Prostate gland (tissue), 2 donors: ENCODE results near the gene HSD11B1L. TPM values are rescaled to one million over a fixed set of nuclear protein-coding genes. Genes with fewer than 3 reads are reported as not detected.

ENCODE experiments used
- DNase-seq: peaks from one replicate; pipeline ENCODE4 v3.0.0-alpha.2; 2019; ENCODE audit warnings: low spot score
- H3K27ac ChIP-seq, 2 donors: fragments of 200-600 bp; sonication (generic); 2 replicates each; pipeline ENCODE4 v1.5.1; 2017 to 2019
- H3K27me3 ChIP-seq: fragments of 200-600 bp; sonication (generic); replicated peaks from 2 replicates; pipeline ENCODE4 v1.5.1; 2019; ENCODE audit not compliant: insufficient read depth
- H3K36me3 ChIP-seq, 2 donors: fragments of 200-600 bp; sonication (generic); 1 replicate in 1 of 2; 2 replicates in 1 of 2; pipeline versions ENCODE4 v1.5.1 to v1.8.1; 2017 to 2019
- H3K4me1 ChIP-seq: fragments of 200-600 bp; sonication (generic); replicated peaks from 2 replicates; pipeline ENCODE4 v1.5.1; 2019
- H3K4me3 ChIP-seq, 2 donors: fragments of 200-600 bp; sonication (generic); 2 replicates each; pipeline ENCODE4 v1.5.1; 2017 to 2019
- H3K9me3 ChIP-seq: fragments of 200-600 bp; sonication (generic); 2 replicates; pipeline ENCODE4 v1.5.1; 2017
- POLR2A ChIP-seq: fragments of 450-650 bp; IDR thresholded peaks from one replicate; pipeline ENCODE4 v1.6.1; 2016; ENCODE audit warnings: antibody characterized with exemption, mild to moderate bottlenecking
- POLR2AphosphoS5 ChIP-seq: sonication (generic); formaldehyde crosslinking; IDR thresholded peaks from one replicate; pipeline ENCODE4 v1.6.1; 2017; ENCODE audit warnings: antibody characterized with exemption
- WGBS: methylation state at CpG from one replicate; pipeline ENCODE4 v1.1.5; 2018; 5-methylcytosine and 5-hydroxymethylcytosine counted together
- intact Hi-C: fragments of 100-400 bp; cut with DNase I; formaldehyde crosslinking; loops from one replicate; pipeline ENCODE4 v1.14.2; 2022
- total RNA-seq, 2 donors: library from RNA; depleted of rRNA; stranded (reverse); fragments of >200 nt; gene quantifications; one replicate each; pipeline ENCODE4 v1.1.0, GENCODE V29; 2016
- TF ChIP-seq, protein P1 (sequence below), 4 experiments: fragments of 200-600 bp in 2 of 4; fragments of 450-650 bp in 2 of 4; sonication (generic) in 2 of 4; IDR thresholded peaks; 1 replicate in 3 of 4; 2 replicates in 1 of 4; pipeline ENCODE4 v1.5.1; 2016 to 2019; ENCODE audit warnings: antibody characterized with exemption in 4 of 4, mild to moderate bottlenecking in 2 of 4, moderate library complexity in 2 of 4

HSD11B1L gene
- total RNA-seq, 2 donors from 2014 or later: 15.6 to 17.9 TPM

DNA sequence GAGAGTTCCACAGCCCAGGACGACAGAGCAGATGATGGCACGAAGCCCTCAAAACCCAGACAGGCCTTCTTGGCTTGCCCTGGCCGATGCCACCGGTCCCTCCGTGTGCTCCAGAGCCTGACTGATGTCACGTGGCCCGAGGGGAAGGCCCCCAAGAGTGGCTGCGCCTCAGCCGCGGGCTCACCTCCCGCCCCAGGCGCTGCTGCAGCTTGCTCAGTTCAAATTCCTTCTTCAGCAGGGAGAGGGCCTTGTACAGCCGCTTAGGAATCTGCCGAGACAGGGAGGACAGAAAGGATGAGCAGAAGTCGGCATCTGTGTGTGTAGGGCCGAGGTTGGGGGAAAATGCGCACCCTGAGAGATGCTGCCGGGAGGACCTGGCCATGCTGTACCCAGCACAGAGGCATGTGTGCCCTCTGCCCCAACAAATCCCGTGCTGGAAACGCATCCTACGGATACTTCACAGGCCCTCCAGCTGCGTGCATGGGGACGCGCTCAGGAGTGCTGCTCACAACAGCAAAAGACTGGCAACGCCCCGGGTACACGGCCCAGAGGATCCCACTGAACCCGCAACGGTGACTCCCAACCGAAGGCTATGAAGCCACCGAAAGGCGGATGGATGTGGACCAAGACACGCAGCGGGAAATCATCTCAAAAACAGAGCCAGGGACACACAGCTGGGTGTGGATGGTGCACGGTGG, 26.2 kb downstream of the HSD11B1L start:
- no peak overlapping the region for H3K4me3 ChIP-seq
- TF ChIP-seq, protein P1, sequence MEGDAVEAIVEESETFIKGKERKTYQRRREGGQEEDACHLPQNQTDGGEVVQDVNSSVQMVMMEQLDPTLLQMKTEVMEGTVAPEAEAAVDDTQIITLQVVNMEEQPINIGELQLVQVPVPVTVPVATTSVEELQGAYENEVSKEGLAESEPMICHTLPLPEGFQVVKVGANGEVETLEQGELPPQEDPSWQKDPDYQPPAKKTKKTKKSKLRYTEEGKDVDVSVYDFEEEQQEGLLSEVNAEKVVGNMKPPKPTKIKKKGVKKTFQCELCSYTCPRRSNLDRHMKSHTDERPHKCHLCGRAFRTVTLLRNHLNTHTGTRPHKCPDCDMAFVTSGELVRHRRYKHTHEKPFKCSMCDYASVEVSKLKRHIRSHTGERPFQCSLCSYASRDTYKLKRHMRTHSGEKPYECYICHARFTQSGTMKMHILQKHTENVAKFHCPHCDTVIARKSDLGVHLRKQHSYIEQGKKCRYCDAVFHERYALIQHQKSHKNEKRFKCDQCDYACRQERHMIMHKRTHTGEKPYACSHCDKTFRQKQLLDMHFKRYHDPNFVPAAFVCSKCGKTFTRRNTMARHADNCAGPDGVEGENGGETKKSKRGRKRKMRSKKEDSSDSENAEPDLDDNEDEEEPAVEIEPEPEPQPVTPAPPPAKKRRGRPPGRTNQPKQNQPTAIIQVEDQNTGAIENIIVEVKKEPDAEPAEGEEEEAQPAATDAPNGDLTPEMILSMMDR (IDR thresholded peaks at IDR 0.05): no peak
- no peak for TF ChIP-seq POLR2AphosphoS5
- no peak for TF ChIP-seq POLR2A
- intact Hi-C loops: no loop called here
- no peak for DNase-seq
- H3K27ac ChIP-seq: no peak overlapping the region
- no peaks in the 10 kb centered on the region for H3K9me3 ChIP-seq
- peaks cover 13% of the 10 kb centered on the region in 2 donors for H3K36me3 ChIP-seq
- no peaks in the 10 kb centered on the region for H3K4me1 ChIP-seq
- 94% methylated on average over 35 of the region's 35 CpGs for WGBS
- H3K27me3 ChIP-seq: no peaks in the 10 kb centered on the region

DNA sequence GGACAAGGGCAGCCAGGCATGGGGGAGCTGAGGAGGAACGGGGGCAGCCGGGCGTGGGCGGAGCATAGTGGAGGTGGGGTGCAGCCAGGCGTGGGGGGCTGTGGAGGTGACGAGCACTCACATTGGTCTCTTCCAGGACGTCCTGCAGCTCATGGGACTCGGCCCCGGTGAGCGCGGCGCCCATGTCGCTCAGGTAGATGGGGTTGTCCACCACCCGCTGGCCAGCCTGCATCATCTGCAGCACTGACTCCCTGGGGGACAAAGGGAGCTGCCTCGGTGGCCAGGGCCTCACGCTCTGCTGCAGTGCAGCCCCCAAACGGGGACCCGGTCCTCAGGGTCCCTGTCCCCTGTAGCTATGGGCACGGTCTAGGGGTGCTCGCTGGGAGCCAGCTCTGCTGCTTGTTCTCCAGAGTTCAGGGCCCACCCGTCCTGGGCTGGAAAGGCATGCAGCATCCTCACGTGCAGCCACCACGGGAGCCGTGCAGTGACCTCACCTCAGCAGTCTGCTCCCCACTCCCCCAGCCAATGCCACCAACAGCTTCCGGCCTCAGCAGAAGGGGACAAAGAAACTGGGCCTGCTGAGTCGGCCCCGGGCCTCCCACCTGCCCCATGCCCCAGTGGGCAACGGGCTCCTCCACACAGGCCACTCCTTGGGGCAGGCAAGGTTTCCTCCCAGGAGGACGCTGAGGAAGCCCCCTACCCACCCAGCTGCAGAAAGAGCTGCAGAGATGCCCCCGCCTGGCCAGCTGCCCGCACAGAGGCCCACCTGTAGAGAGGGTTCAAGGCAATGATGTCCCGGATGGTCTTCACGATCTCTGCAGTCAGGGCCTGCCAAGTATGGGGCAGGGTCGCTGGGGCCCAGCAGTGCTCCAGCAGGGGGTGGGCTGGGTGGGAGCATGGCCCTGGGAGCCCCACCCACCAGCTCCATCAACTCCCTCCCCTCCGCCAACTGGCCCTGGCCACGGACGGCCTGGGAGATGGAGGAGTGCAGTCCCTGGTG, 27.0 kb downstream of the HSD11B1L start:
- Histone ChIP-seq H3K27me3 (no peaks in the 10 kb centered on the region), H3K27ac (no peak overlapping the region), H3K4me1 (no peaks in the 10 kb centered on the region), H3K4me3 (no peak overlapping the region), H3K36me3 (peaks cover 16 to 18% of the 10 kb centered on the region in 2 donors), H3K9me3 (no peaks in the 10 kb centered on the region)
- DNase-seq: no peak
- no peak for TF ChIP-seq POLR2AphosphoS5
- TF ChIP-seq POLR2A: no peak
- TF ChIP-seq, protein P1 (IDR thresholded peaks at IDR 0.05): no peak
- intact Hi-C loops: no loop called here
- 91% methylated on average over 36 of the region's 37 CpGs for WGBS

DNA sequence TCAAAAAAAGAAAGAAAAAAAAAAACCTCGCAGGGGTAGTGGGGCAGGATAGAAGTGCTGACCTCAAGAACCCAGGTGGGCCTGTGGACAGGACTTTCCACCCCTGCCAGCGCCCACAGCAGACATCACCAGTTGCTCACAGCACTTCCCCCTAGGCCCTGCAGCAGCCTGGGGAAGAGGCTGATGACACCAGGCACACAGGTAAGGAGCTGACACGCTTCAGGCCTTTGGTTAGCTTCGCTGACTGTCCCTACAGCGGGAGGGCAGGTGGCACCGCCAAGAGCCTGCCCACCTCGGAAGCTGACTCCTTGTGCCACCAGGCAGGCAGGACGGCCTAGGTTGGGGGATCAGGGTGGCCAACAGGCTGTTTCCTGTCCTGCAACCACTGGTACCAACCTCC, 30.2 kb downstream of the HSD11B1L start:
- Histone ChIP-seq H3K9me3 (no peaks in the 10 kb centered on the region), H3K4me1 (no peaks in the 10 kb centered on the region), H3K27ac (no peak overlapping the region), H3K27me3 (no peaks in the 10 kb centered on the region), H3K4me3 (no peak overlapping the region), H3K36me3 (peaks cover 14 to 17% of the 10 kb centered on the region in 2 donors)
- WGBS: 93% methylated on average over 6 of the region's 8 CpGs
- intact Hi-C loops: no loop called here
- DNase-seq: no peak
- TF ChIP-seq POLR2AphosphoS5: no peak
- TF ChIP-seq, protein P1 (IDR thresholded peaks at IDR 0.05): no peak
- TF ChIP-seq POLR2A: no peak

DNA sequence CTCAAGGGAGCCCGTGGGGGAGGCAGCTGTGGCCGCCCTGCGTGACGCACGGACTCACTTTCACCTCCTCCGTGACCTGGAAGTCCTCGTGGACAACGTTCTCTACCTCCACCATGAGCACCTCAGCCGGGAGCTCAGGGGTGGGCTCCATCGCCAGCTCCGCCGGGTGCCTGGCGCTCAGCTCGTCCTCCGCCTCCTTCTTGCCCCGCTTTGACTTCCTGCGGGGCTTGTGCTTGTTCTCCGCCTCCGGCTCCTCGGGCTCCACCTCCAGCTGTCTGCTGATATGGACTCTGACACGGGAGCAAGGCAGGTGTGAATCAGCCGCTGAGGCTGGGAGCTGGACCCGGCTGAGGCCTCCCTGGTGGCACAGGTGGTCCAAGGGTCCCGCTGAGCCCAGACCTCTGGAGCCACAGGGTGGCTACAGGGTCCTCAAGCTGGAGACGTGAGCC, 30.9 kb downstream of the HSD11B1L start:
- WGBS: 85% methylated on average over 25 of the region's 25 CpGs
- Histone ChIP-seq H3K4me3 (no peak overlapping the region), H3K4me1 (no peaks in the 10 kb centered on the region), H3K9me3 (no peaks in the 10 kb centered on the region), H3K27ac (no peak overlapping the region), H3K27me3 (no peaks in the 10 kb centered on the region), H3K36me3 (peaks cover 10 to 14% of the 10 kb centered on the region in 2 donors)
- TF ChIP-seq POLR2A (no peak), POLR2AphosphoS5 (no peak)
- TF ChIP-seq, protein P1 (IDR thresholded peaks at IDR 0.05): no peak
- intact Hi-C loops: no loop called here
- no peak for DNase-seq
